Neuronal stem cell (in vitro differentiated cells): ENCODE measurements around the gene GPR17.

Experiments used
- DNase-seq: peaks from one replicate; pipeline ENCODE4 v3.0.0-alpha.2; 2013; ENCODE audit warnings: low spot score
- H2AFZ ChIP-seq: one replicate; pipeline ENCODE4 v1.6.1; 2013; ENCODE audit warnings: mild to moderate bottlenecking, low read length, inconsistent platforms
- H2AK5ac ChIP-seq: 2 replicates; pipeline ENCODE4 v1.6.1; 2013; ENCODE audit warnings: low read depth, mild to moderate bottlenecking, inconsistent platforms, low read length, moderate library complexity, mixed read lengths
- H2BK120ac ChIP-seq: 2 replicates; pipeline ENCODE4 v1.6.1; 2013; ENCODE audit warnings: low read depth, mild to moderate bottlenecking, inconsistent platforms, low read length, moderate library complexity, mixed read lengths
- H2BK12ac ChIP-seq: one replicate; pipeline ENCODE4 v1.6.1; 2013; ENCODE audit warnings: low read length, inconsistent platforms
- H2BK15ac ChIP-seq: 2 replicates; pipeline ENCODE4 v1.6.1; 2013; ENCODE audit warnings: mild to moderate bottlenecking, low read length, inconsistent platforms, mixed read lengths
- H2BK5ac ChIP-seq: one replicate; pipeline ENCODE4 v1.6.1; 2013; ENCODE audit warnings: inconsistent platforms, mild to moderate bottlenecking, low read length, moderate library complexity
- H3K14ac ChIP-seq: one replicate; pipeline ENCODE4 v1.6.1; 2013; ENCODE audit warnings: low read length, inconsistent platforms
- H3K18ac ChIP-seq: 2 replicates; pipeline ENCODE4 v1.6.1; 2013; ENCODE audit warnings: low read length, inconsistent platforms
- H3K23ac ChIP-seq: 2 replicates; pipeline ENCODE4 v1.6.1; 2013; ENCODE audit warnings: low read depth, mild to moderate bottlenecking, mixed read lengths, low read length, inconsistent platforms; ENCODE audit not compliant: poor library complexity
- H3K27ac ChIP-seq: replicated peaks from 3 replicates; pipeline ENCODE4 v1.5.1; 2013; ENCODE audit warnings: low read length, inconsistent platforms
- H3K27me3 ChIP-seq, 3 experiments: 2 replicates each; pipeline ENCODE4 v1.6.1; 2013; ENCODE audit warnings: low read length in 3 of 3, mild to moderate bottlenecking in 2 of 3, inconsistent platforms in 1 of 3, low read depth in 1 of 3, mixed read lengths in 1 of 3, moderate library complexity in 1 of 3; ENCODE audit not compliant: control insufficient read depth in 3 of 3, insufficient read depth in 3 of 3
- H3K36me3 ChIP-seq, 2 donors: replicated peaks in 1 of 2; 2 replicates each; pipeline ENCODE4 v1.6.1; 2013; ENCODE audit warnings: low read length in 2 of 2; ENCODE audit not compliant: control insufficient read depth in 2 of 2, insufficient read depth in 2 of 2
- H3K4ac ChIP-seq: 2 replicates; pipeline ENCODE4 v1.6.1; 2013; ENCODE audit warnings: inconsistent platforms, mild to moderate bottlenecking, low read length, moderate library complexity
- H3K4me1 ChIP-seq, 2 donors: 1 replicate in 1 of 2; 2 replicates in 1 of 2; pipeline ENCODE4 v1.6.1; 2013; ENCODE audit warnings: low read length in 2 of 2, low read depth in 1 of 2; ENCODE audit not compliant: control insufficient read depth in 2 of 2, insufficient read depth in 1 of 2
- H3K4me2 ChIP-seq: one replicate; pipeline ENCODE4 v1.6.1; 2013; ENCODE audit warnings: mild to moderate bottlenecking, low read length, inconsistent platforms; ENCODE audit not compliant: insufficient read depth, poor library complexity, severe bottlenecking
- H3K4me3 ChIP-seq, 2 donors: 2 replicates each; pipeline ENCODE4 v1.5.1; 2013; ENCODE audit warnings: low read length in 2 of 2, mild to moderate bottlenecking in 2 of 2, inconsistent platforms in 1 of 2, moderate library complexity in 1 of 2
- H3K79me1 ChIP-seq: one replicate; pipeline ENCODE4 v1.6.1; 2013; ENCODE audit warnings: low read depth, mild to moderate bottlenecking, inconsistent platforms, low read length, moderate library complexity
- H3K9ac ChIP-seq: one replicate; pipeline ENCODE4 v1.6.1; 2013; ENCODE audit warnings: mild to moderate bottlenecking, low read depth, low read length, inconsistent platforms; ENCODE audit not compliant: poor library complexity
- H3K9me3 ChIP-seq, 2 donors: replicated peaks in 1 of 2; 2 replicates each; pipeline versions ENCODE3 to v1.6.1; 2013; ENCODE audit warnings: low read length in 2 of 2, mild to moderate bottlenecking in 2 of 2, inconsistent platforms in 1 of 2, low read depth in 1 of 2, mixed read lengths in 1 of 2, moderate library complexity in 1 of 2; ENCODE audit not compliant: control insufficient read depth in 2 of 2, insufficient read depth in 1 of 2
- H4K8ac ChIP-seq: one replicate; pipeline ENCODE4 v1.6.1; 2013; ENCODE audit warnings: low read depth, mild to moderate bottlenecking, inconsistent platforms, low read length, moderate library complexity
- H4K91ac ChIP-seq: one replicate; pipeline ENCODE4 v1.6.1; 2013; ENCODE audit warnings: low read length, low read depth, mild to moderate bottlenecking, inconsistent platforms; ENCODE audit not compliant: poor library complexity
- WGBS, 2 donors: extraction: QIAGEN DNeasy Blood & Tissue Kit; methylation state at CpG; one replicate each; pipeline ENCODE4 v1.1.7; 2013; ENCODE audit warnings: missing lambda C conversion rate in 2 of 2, mixed read lengths in 1 of 2; ENCODE audit not compliant: insufficient read length in 2 of 2, insufficient replicate concordance in 1 of 2; ENCODE audit errors: extremely low coverage in 2 of 2; 5-methylcytosine and 5-hydroxymethylcytosine counted together

The GPR17 gene

DNA sequence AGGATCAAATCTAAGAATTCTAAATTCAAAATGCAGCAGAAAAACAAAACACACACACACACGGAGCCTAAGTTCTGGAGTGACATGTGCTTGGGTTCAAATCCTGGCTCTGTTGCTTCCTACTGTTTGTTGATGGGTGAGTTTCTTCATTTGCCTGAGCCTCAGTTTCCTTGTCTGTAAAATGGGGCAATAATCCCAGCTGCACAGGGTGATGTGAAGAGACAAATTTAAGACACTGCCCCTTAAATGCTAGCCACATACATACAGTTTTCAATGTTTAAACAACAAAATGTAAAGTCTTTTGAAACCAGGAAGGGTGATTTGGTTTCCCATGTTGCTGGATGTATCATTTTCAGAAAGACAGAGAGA is 943 bp upstream of the GPR17 start:
- Histone ChIP-seq H3K9me3 (no peaks in the 10 kb centered on the region), H3K4ac (no peak overlapping the region), H3K4me3 (no peak overlapping the region), H3K4me2 (no peak overlapping the region), H3K36me3 (no peaks in the 10 kb centered on the region), H4K8ac (no peak overlapping the region), H2BK120ac (no peak overlapping the region), H3K79me1 (no peaks in the 10 kb centered on the region), H2AFZ (peak overlapping the region; percentile 83), H3K27ac (no peak overlapping the region), H3K14ac (no peak overlapping the region), H4K91ac (no peak overlapping the region), H3K4me1 (peaks cover 12 to 16% of the 10 kb centered on the region in 2 donors), H2BK12ac (no peak overlapping the region), H3K23ac (no peak overlapping the region), H2BK15ac (no peak overlapping the region), H3K9ac (no peak overlapping the region), H2AK5ac (no peak overlapping the region), H2BK5ac (no peak overlapping the region), H3K27me3 (peaks cover 0 to 2% (median 0%) of the 10 kb centered on the region in 3 experiments), H3K18ac (no peak overlapping the region)
- no CpG with 5 or more reads among the region's 1 CpG for WGBS, 2 donors
- no peak for DNase-seq

DNA sequence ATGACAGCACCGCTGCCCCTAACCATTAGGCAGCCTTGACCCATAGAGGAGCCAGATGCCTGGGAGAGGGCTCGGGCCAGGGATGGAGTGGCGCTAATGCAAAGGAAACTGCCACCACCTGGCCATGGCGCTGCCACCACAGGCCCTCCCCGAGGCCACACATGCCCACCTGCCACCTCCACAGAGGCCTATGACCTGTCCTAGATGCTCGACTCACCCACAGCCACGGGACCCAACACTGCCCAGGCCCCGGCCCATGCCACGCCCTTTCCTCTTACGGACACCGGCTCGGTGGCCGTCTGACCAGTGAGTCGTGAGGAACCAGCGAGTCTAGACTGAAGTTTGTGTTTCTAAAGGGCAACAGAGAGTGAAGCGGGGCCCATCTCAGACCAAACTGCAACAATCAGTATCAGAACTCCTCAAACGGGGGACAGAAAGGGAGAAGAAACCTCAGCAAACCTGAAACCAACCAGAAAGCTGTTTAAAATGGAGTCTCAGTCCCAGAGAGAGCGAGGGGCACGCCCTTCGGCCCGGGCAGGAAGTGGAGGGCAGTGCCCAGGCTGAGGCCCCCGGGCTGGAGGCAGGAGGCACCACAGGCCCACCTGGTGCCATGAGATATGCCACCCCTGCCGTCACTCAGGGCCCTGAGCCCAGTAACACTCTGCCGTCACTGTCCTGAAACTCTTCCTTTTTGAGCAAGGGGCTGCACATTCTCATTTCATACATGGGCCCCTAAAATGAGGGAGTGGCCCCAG is 711 bp downstream of the GPR17 start:
- peak overlapping the region; percentile 68 for H2BK120ac ChIP-seq
- no CpG with 5 or more reads among the region's 24 CpGs for WGBS, 2 donors
- no peak overlapping the region for H3K4me3 ChIP-seq
- peak overlapping the region; percentile 97 for H2BK15ac ChIP-seq
- H3K36me3 ChIP-seq: no peaks in the 10 kb centered on the region
- peak overlapping the region; percentile 78 for H3K18ac ChIP-seq
- no peak overlapping the region for H3K4me2 ChIP-seq
- peaks cover 0 to 2% of the 10 kb centered on the region in 2 donors for H3K9me3 ChIP-seq
- no peak for DNase-seq
- H2AFZ ChIP-seq: peak overlapping the region; percentile 83
- no peak overlapping the region for H3K27ac ChIP-seq
- peak overlapping the region; percentile 93 for H2BK12ac ChIP-seq
- H4K91ac ChIP-seq: no peak overlapping the region
- H3K14ac ChIP-seq: no peak overlapping the region
- H3K23ac ChIP-seq: peak overlapping the region; percentile 81
- peaks cover 0 to 2% (median 0%) of the 10 kb centered on the region in 3 experiments for H3K27me3 ChIP-seq
- H4K8ac ChIP-seq: no peak overlapping the region
- H3K9ac ChIP-seq: no peak overlapping the region
- H2AK5ac ChIP-seq: peak overlapping the region; percentile 94
- H2BK5ac ChIP-seq: peak overlapping the region; percentile 58
- no peaks in the 10 kb centered on the region for H3K79me1 ChIP-seq
- H3K4ac ChIP-seq: no peak overlapping the region
- H3K4me1 ChIP-seq: peaks cover 12 to 16% of the 10 kb centered on the region in 2 donors

- H3K4me1 ChIP-seq: peaks cover 14 to 16% of the 10 kb centered on the region in 2 donors
- peaks cover 0 to 2% of the 10 kb centered on the region in 2 donors for H3K9me3 ChIP-seq
- no peak overlapping the region for H3K4me3 ChIP-seq
- H3K79me1 ChIP-seq: no peaks in the 10 kb centered on the region
- H2BK120ac ChIP-seq: no peak overlapping the region
- H3K36me3 ChIP-seq: no peaks in the 10 kb centered on the region
- no CpG with 5 or more reads among the region's 16 CpGs for WGBS, 2 donors
- peak overlapping the region; percentile 72 for H3K18ac ChIP-seq
- H3K27ac ChIP-seq: no peak overlapping the region
- peak overlapping the region; percentile 85 for H3K14ac ChIP-seq
- H3K4ac ChIP-seq: peak overlapping the region; percentile 39
- no peak overlapping the region for H3K4me2 ChIP-seq
- H3K23ac ChIP-seq: peak overlapping the region; percentile 81
- H2BK5ac ChIP-seq: no peak overlapping the region
- peak overlapping the region; percentile 94 for H2AK5ac ChIP-seq
- peak overlapping the region; percentile 49 for H2AFZ ChIP-seq
- DNase-seq: no peak
- H2BK12ac ChIP-seq: peak overlapping the region; percentile 78
- H2BK15ac ChIP-seq: peak overlapping the region; percentile 97
- peaks cover 0 to 2% (median 2%) of the 10 kb centered on the region in 3 experiments for H3K27me3 ChIP-seq
- H3K9ac ChIP-seq: peak overlapping the region; percentile 67
- no peak overlapping the region for H4K91ac ChIP-seq
- H4K8ac ChIP-seq: no peak overlapping the region
Measured at GRCh38 chr2:127647242-127648190, 1.6 kb downstream of the GPR17 start.

DNA sequence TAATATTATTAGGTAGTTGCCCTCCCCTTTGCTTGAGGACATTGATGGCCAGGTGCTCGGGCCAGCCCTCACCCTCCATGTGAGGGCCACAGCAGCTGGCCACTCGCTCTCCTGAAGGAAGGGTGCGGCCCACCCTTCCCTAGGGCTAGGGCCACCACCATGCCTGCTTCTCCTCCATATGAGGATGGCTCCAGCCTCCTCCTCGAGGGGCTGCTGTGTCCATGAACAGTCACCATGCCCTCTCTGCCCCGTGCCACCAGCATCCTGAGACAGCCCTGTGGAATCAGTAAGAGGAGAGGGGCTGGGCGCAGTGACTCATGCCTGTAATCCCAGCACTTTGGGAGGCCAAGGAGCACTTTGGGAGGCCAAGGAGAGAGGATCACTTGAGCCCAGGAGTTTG is 2.4 kb downstream of the GPR17 start:
- no CpG with 5 or more reads among the region's 6 CpGs for WGBS, 2 donors

More for the DNA sequence above, 2.4 kb downstream of the GPR17 start:
- Histone ChIP-seq H2AFZ (no peak overlapping the region), H3K23ac (no peak overlapping the region), H3K4me1 (peaks cover 13 to 14% of the 10 kb centered on the region in 2 donors), H4K8ac (no peak overlapping the region), H3K36me3 (no peaks in the 10 kb centered on the region), H3K4me3 (no peak overlapping the region), H3K4ac (peak overlapping the region; percentile 57), H3K9me3 (peaks cover 0 to 2% of the 10 kb centered on the region in 2 donors), H2AK5ac (peak overlapping the region; percentile 1), H2BK12ac (peak overlapping the region; percentile 75), H3K27ac (no peak overlapping the region), H3K27me3 (peaks cover 0 to 2% (median 2%) of the 10 kb centered on the region in 3 experiments), H3K18ac (peak overlapping the region; percentile 53), H2BK5ac (no peak overlapping the region), H3K79me1 (no peaks in the 10 kb centered on the region), H2BK120ac (no peak overlapping the region), H3K14ac (no peak overlapping the region), H3K4me2 (no peak overlapping the region), H4K91ac (peak overlapping the region; percentile 86), H3K9ac (no peak overlapping the region), H2BK15ac (no peak overlapping the region)
- no peak for DNase-seq
